Measurements from ENCODE around the gene KCNG2. TPM values are rescaled to one million over a fixed set of nuclear protein-coding genes. Genes with fewer than 3 reads are reported as not detected.

KCNG2 gene
- total RNA-seq, 2 experiments from 2014 or later: not detected

- Mint-ChIP-seq H3K9me3 (peaks cover 27% of the 10 kb centered on the region), H3K4me3 (no peak overlapping the region), H3K27ac (no peak overlapping the region), H3K4me1 (ENCODE audit: low read depth) (no peaks in the 10 kb centered on the region), H3K27me3 (no peaks in the 10 kb centered on the region), H3K36me3 (ENCODE audit: low read depth) (peaks cover 29% of the 10 kb centered on the region)
- intact Hi-C loops (cut with DNase I, micrococcal nuclease): no loop called here
- ATAC-seq (ENCODE audit: poor library complexity) (no peak), DNase-seq (peak in 1 of 14 experiments; percentile 8)
- no peak for TF ChIP-seq CTCF (IDR thresholded peaks at IDR 0.05)
- peaks cover 25 to 57% of the 10 kb centered on the region in 2 experiments for H3K9me3 ChIP-seq (ENCODE audit: control insufficient read depth in 1 of 2, insufficient read depth in 1 of 2, low read length in 2 of 2)
- CTCF ChIA-PET: no interaction called here
- no peak overlapping the region for H3K4me3 ChIP-seq (ENCODE audit: low read length)
- no peaks in the 10 kb centered on the region for H3K4me1 ChIP-seq (ENCODE audit: insufficient read depth, low read length)
- POLR2A ChIA-PET: interaction anchor here (0.6 kb wide), 1 partner anchor 88 kb away, joined by 3 read pairs; no protein-coding TSS in a partner anchor
- H3K36me3 ChIP-seq (ENCODE audit: insufficient read depth, low read length): peaks cover 6% of the 10 kb centered on the region
- no peak overlapping the region for H3K27ac ChIP-seq (ENCODE audit: low read depth in 1 of 2, low read length in 2 of 2)
- no peaks in the 10 kb centered on the region for H3K27me3 ChIP-seq (ENCODE audit: control insufficient read depth in 1 of 2, insufficient read depth in 2 of 2, low read length in 2 of 2)
Measured at GRCh38 chr18:79897940-79898625, 100.3 kb downstream of the KCNG2 start.

- peaks cover 34% of the 10 kb centered on the region for H3K36me3 Mint-ChIP-seq (ENCODE audit: low read depth)
- CTCF ChIA-PET: no interaction called here
Measured at GRCh38 chr18:79898952-79899608, 101.3 kb downstream of the KCNG2 start.

More at GRCh38 chr18:79898952-79899608, 101.3 kb downstream of the KCNG2 start:
- Mint-ChIP-seq H3K9me3 (peaks cover 18% of the 10 kb centered on the region), H3K4me1 (ENCODE audit: low read depth) (no peaks in the 10 kb centered on the region), H3K4me3 (no peak overlapping the region), H3K27me3 (no peaks in the 10 kb centered on the region), H3K27ac (no peak overlapping the region)
- TF ChIP-seq CTCF (IDR thresholded peaks at IDR 0.05): no peak
- DNase-seq (peak in 1 of 14 experiments; percentile 11), ATAC-seq (ENCODE audit: poor library complexity) (no peak)
- Histone ChIP-seq H3K4me1 (ENCODE audit: insufficient read depth, low read length) (no peaks in the 10 kb centered on the region), H3K9me3 (ENCODE audit: control insufficient read depth in 1 of 2, insufficient read depth in 1 of 2, low read length in 2 of 2) (peaks cover 16 to 66% of the 10 kb centered on the region in 2 experiments), H3K4me3 (ENCODE audit: low read length) (no peak overlapping the region), H3K36me3 (ENCODE audit: insufficient read depth, low read length) (peaks cover 9% of the 10 kb centered on the region), H3K27ac (ENCODE audit: low read depth in 1 of 2, low read length in 2 of 2) (no peak overlapping the region), H3K27me3 (ENCODE audit: control insufficient read depth in 1 of 2, insufficient read depth in 2 of 2, low read length in 2 of 2) (no peaks in the 10 kb centered on the region)
- POLR2A ChIA-PET: no interaction called here
- intact Hi-C loops (cut with DNase I, micrococcal nuclease): no loop called here

Data from CD4-positive, alpha-beta T cell (primary cell).